ENCODE results near the gene PEX7. TPM values are rescaled to one million over a fixed set of nuclear protein-coding genes. Genes with fewer than 3 reads are reported as not detected.

PEX7 gene
- total RNA-seq, 4 donors from 2014 or later = 3.4 to 11.0 (median 7.0) TPM; not detected in 1

GRCh38 chr6:136920216-136920615 is 97.8 kb downstream of the PEX7 start:
- H3K4me3 ChIP-seq = peak overlapping the region in 1 of 4 donors; percentile 70
- 15 to 32% methylated on average over 3 to 6 of the region's 6 CpGs for WGBS, 2 donors (ENCODE audit: low coverage in 1 of 2)

GRCh38 chr6:136920671-136921380 is 98.4 kb downstream of the PEX7 start:
- peaks cover 64% of the 10 kb centered on the region for H3K27me3 ChIP-seq

More at GRCh38 chr6:136920216-136920615, 97.8 kb downstream of the PEX7 start:
- H3K27ac ChIP-seq = no peak overlapping the region
- TF ChIP-seq CTCF (IDR thresholded peaks at IDR 0.05) = no peak
- no peak for TF ChIP-seq EP300 (IDR thresholded peaks at IDR 0.05; ENCODE audit: low read depth)
- no peak for TF ChIP-seq POLR2A (IDR thresholded peaks at IDR 0.05)
- TF ChIP-seq POLR2AphosphoS5 (IDR thresholded peaks at IDR 0.05) = no peak
- DNase-seq = no peak
- H3K36me3 ChIP-seq = no peaks in the 10 kb centered on the region
- intact Hi-C loops (cut with DNase I; ENCODE audit: low total_unique reads) = no loop called here
- H3K4me1 ChIP-seq = peaks cover 15 to 34% (median 30%) of the 10 kb centered on the region in 4 donors
- peaks cover 62% of the 10 kb centered on the region for H3K27me3 ChIP-seq
- no peaks in the 10 kb centered on the region for H3K9me3 ChIP-seq
- in situ Hi-C loops (cut with MboI; ENCODE audit: low pct_ligation_motif_present in 1 of 4, low pct_unique_long_range_greater_than_20kb in 1 of 4, low sequenced_read_pairs in 3 of 4) = no loop called here

GRCh38 chr6:136921381-136921935 is 99.1 kb downstream of the PEX7 start:
- in situ Hi-C loops (cut with MboI; ENCODE audit: low pct_ligation_motif_present in 1 of 4, low pct_unique_long_range_greater_than_20kb in 1 of 4, low sequenced_read_pairs in 3 of 4) = no loop called here
- H3K27me3 ChIP-seq = peaks cover 64% of the 10 kb centered on the region

More at GRCh38 chr6:136920671-136921380, 98.4 kb downstream of the PEX7 start:
- H3K4me1 ChIP-seq = peaks cover 15 to 34% (median 30%) of the 10 kb centered on the region in 4 donors
- TF ChIP-seq POLR2AphosphoS5 (IDR thresholded peaks at IDR 0.05) = no peak
- no peak for TF ChIP-seq CTCF (IDR thresholded peaks at IDR 0.05)
- TF ChIP-seq EP300 (IDR thresholded peaks at IDR 0.05; ENCODE audit: low read depth) = no peak
- TF ChIP-seq POLR2A (IDR thresholded peaks at IDR 0.05) = no peak
- in situ Hi-C loops (cut with MboI; ENCODE audit: low pct_ligation_motif_present in 1 of 4, low pct_unique_long_range_greater_than_20kb in 1 of 4, low sequenced_read_pairs in 3 of 4) = no loop called here
- H3K4me3 ChIP-seq = peak overlapping the region; percentile 20 to 70 (median 52)
- H3K27ac ChIP-seq = no peak overlapping the region
- 4% methylated on average over 34 of the region's 37 CpGs; no CpG with 5 or more reads in 1 of the 2 donors for WGBS, 2 donors (ENCODE audit: low coverage in 1 of 2)
- DNase-seq = peak; percentile 39
- H3K36me3 ChIP-seq = no peaks in the 10 kb centered on the region
- intact Hi-C loops (cut with DNase I; ENCODE audit: low total_unique reads) = no loop called here
- H3K9me3 ChIP-seq = no peaks in the 10 kb centered on the region

GRCh38 chr6:136921936-136922684 is 99.7 kb downstream of the PEX7 start, which contains the start of gene SLC35D3:
TSS of gene SLC35D3 (plus strand) at chr6:136922301. CDS start at chr6:136922429, 128 bp downstream.
- H3K27me3 ChIP-seq = peaks cover 64% of the 10 kb centered on the region
- H3K4me3 ChIP-seq = peak within 1 kb of the TSS; percentile 20 to 70 (median 52)
- H3K27ac ChIP-seq = no peak within 1 kb of the TSS

More at GRCh38 chr6:136921381-136921935, 99.1 kb downstream of the PEX7 start:
- no peak overlapping the region for H3K27ac ChIP-seq
- WGBS, 2 donors (ENCODE audit: low coverage in 1 of 2) = 2% methylated on average over 19 of the region's 59 CpGs; no CpG with 5 or more reads in 1 of the 2 donors
- peak overlapping the region; percentile 20 to 70 (median 52) for H3K4me3 ChIP-seq
- intact Hi-C loops (cut with DNase I; ENCODE audit: low total_unique reads) = no loop called here
- DNase-seq = peak; percentile 25
- H3K4me1 ChIP-seq = peaks cover 15 to 34% (median 30%) of the 10 kb centered on the region in 4 donors
- H3K9me3 ChIP-seq = no peaks in the 10 kb centered on the region
- no peaks in the 10 kb centered on the region for H3K36me3 ChIP-seq
- no peak for TF ChIP-seq POLR2A (IDR thresholded peaks at IDR 0.05)

More at GRCh38 chr6:136921936-136922684, 99.7 kb downstream of the PEX7 start, which contains the start of gene SLC35D3:
- TF ChIP-seq POLR2AphosphoS5 (IDR thresholded peaks at IDR 0.05) (no peak), CTCF (IDR thresholded peaks at IDR 0.05) (no peak), POLR2A (IDR thresholded peaks at IDR 0.05) (no peak), EP300 (IDR thresholded peaks at IDR 0.05; ENCODE audit: low read depth) (no peak)
- in situ Hi-C loops (cut with MboI; ENCODE audit: low pct_ligation_motif_present in 1 of 4, low pct_unique_long_range_greater_than_20kb in 1 of 4, low sequenced_read_pairs in 3 of 4) = no loop called here
- Histone ChIP-seq H3K4me1 (peaks cover 15 to 34% (median 30%) of the 10 kb centered on the region in 4 donors), H3K36me3 (no peaks in the 10 kb centered on the region), H3K9me3 (no peaks in the 10 kb centered on the region)
- no peak for DNase-seq
- WGBS, 2 donors (ENCODE audit: low coverage in 1 of 2) = 3% methylated on average over 58 of the region's 86 CpGs; no CpG with 5 or more reads in 1 of the 2 donors
- intact Hi-C loops (cut with DNase I; ENCODE audit: low total_unique reads) = no loop called here

Data from transverse colon (tissue), 4 donors.